Endometrial microvascular endothelial cells (primary cell): ENCODE measurements around the gene TNFRSF6B. TPM values are rescaled to one million over a fixed set of nuclear protein-coding genes. Genes with fewer than 3 reads are reported as not detected.

ENCODE experiments used
- in situ Hi-C: cut with HindIII; loops from 2 replicates; pipeline ENCODE4 v1.10.0; 2017; ENCODE audit warnings: low sequenced_read_pairs, low pct_unique_long_range_greater_than_20kb; ENCODE audit errors: inconsistent ontology term
- total RNA-seq: library from RNA; depleted of rRNA; stranded (reverse); fragments of >200 nt; gene quantifications from one replicate; pipeline ENCODE4 v1.2.3, GENCODE V29; 2015; ENCODE audit errors: inconsistent ontology term

TNFRSF6B gene
- total RNA-seq, 1 donor from 2014 or later: 175 TPM

GRCh38 chr20:63680857-63681608, 15.4 kb upstream of the TNFRSF6B start:
- in situ Hi-C loops: no loop called here

- in situ Hi-C loops: no loop called here
Observed at GRCh38 chr20:63681609-63682142, 14.8 kb upstream of the TNFRSF6B start.

GRCh38 chr20:63682384-63683139, 13.9 kb upstream of the TNFRSF6B start:
- in situ Hi-C loops: no loop called here

- in situ Hi-C loops: no loop called here
Observed at GRCh38 chr20:63685269-63686026, 11.0 kb upstream of the TNFRSF6B start.

GRCh38 chr20:63686094-63686491, 10.4 kb upstream of the TNFRSF6B start:
- in situ Hi-C loops: no loop called here

- in situ Hi-C loops: no loop called here
Observed at GRCh38 chr20:63686492-63687321, 9.7 kb upstream of the TNFRSF6B start.

- in situ Hi-C loops: no loop called here
Observed at GRCh38 chr20:63687419-63688178, 8.9 kb upstream of the TNFRSF6B start.

GRCh38 chr20:63688228-63689045, 8.0 kb upstream of the TNFRSF6B start:
- in situ Hi-C loops: no loop called here

- in situ Hi-C loops: no loop called here
Observed at GRCh38 chr20:63689046-63690002, 7.1 kb upstream of the TNFRSF6B start.

GRCh38 chr20:63690003-63690897, 6.2 kb upstream of the TNFRSF6B start:
- in situ Hi-C loops: no loop called here

GRCh38 chr20:63690898-63691710, 5.3 kb upstream of the TNFRSF6B start:
- in situ Hi-C loops: no loop called here

- in situ Hi-C loops: no loop called here
Observed at GRCh38 chr20:63691711-63692435, 4.6 kb upstream of the TNFRSF6B start.

GRCh38 chr20:63692436-63693082, 3.9 kb upstream of the TNFRSF6B start:
- in situ Hi-C loops: no loop called here
